ENCODE results near the gene GALK1.
A peak's percentile ranks its signal among the peaks of the same experiment; 100 is the strongest.

GALK1 gene

DNA sequence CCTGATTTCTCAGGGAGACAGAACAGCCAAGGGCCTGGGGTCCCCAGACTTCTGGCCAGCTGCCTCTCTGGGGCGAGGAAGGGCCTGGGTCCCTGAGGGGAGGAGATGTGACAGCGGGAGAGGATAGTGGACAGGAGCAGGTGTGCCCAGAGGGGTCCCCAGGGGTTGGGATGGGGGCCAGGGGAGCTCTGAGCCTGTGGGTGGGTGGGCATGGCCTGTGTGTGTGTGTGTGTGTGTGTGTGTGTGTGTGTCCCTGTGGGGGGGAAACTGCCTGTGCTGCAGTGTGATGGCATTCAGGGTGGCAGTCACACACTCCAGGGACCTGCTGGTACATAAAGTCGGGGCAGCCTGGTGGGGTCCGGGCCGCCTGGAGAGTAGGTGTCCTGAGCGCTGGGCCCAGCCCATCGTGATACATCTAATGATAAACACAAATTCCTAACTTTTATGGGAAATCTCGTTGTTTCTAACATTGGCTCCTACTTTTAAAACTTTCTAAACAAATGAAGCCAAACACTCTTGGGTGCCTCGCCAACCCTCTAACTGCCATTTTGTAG lies 42.4 kb downstream of the GALK1 start:
- DNase-seq, result no peak

DNA sequence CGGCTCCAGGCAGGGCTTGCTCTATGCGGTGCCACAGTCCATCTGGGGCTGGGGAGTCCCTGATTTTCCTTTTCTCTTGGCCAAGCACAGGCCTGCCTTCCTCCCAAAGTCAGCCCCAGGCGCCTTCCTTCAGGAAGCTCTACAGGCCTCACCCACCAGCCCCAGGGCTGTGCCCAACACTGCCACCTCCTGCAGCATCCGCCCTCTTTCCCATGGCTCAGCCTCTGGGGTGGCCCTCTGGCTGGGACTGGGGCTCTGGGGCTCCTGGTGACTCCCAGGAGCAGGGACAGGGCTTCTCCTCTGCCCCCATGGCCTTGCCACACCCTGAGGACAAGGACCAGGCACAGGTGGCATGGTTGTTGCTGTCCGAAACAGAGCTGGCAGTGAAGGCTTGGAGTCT lies 42.9 kb downstream of the GALK1 start:
- DNase-seq, result no peak

GRCh38 chr17:75721463-75722011 lies 43.5 kb downstream of the GALK1 start:
- no peak for DNase-seq

DNA sequence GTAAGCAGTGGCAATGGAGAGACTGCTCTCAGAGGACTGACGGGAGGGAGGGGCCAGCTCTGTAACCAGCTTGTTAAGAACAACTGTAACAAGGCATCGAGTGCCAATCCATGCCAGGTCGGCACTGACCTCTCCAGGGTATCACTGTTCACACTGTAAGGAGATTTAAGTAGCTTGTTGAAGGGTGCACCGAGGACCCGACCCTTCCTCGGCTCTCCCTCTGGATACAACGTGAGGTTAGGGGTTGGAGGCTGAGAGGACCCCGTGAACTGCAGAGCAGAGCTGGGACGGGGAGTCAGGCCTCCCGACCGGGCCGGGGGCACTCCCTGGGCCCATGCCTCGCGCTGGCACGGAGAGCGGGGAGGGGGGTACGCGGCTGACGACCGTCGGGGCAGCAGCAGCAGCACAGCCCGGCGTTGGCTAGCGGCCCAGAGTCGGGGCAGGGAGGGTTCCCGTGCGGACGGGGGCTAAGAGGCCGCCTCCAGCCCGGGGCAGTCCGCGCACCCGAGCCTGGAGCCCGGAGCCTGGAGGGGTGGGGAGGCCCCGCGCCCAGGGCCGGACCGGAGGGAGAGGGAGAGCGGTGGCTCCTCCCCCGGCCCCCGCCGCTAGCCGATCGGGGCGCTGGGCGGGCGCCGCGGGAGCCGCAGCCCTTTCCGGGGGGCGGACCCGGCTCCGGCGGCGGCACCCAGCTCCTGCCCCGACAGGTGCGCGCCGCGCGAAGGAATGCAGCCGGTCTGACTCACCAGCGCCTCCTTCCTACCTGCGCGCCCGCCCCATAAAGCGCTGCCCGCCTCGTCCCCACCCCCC lies 44.1 kb downstream of the GALK1 start, which contains the start of gene ITGB4:
ITGB4 (plus strand) TSS at position 804 of the 807 bp plus-strand sequence. CDS start 3,245 bp downstream, outside the sequence.
- DNase-seq, result peak; percentile 53

GRCh38 chr17:75719732-75720131 lies 45.3 kb downstream of the GALK1 start:
- DNase-seq, result no peak

DNA sequence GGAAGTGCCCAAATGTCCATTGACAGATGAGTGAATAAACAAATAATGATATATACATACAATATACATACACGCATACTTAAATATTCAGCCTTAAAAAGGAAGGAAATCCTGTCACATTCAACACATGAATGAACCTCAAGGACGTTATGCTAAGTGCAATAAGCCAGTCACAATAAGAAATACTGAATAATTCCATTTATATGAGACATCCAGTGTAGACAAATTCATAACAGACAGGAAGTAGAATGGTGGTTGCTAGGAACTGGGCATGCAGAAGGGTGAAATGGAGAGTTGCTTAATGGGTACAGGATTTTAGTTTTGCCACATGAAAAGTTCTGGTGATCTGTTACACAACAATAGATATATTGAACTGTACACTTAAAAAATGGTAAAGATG lies 52.5 kb downstream of the GALK1 start:
- no peak for DNase-seq
